UCSD-AML1 (cell line): ENCODE measurements around the gene PDE4D.

Experiments
- DNase-seq: peaks from one replicate; lab custom pipeline; 2025; ENCODE audit not compliant: unreplicated experiment; lab: John Stamatoyannopoulos, UW

Gene PDE4D

GRCh38 chr5:59560553-59560952, 333.0 kb downstream of the PDE4D start:
- DNase-seq = no peak

- no peak for DNase-seq
Observed at GRCh38 chr5:59559847-59560246, 333.7 kb downstream of the PDE4D start.

- no peak for DNase-seq
Observed at GRCh38 chr5:59559323-59559722, 334.2 kb downstream of the PDE4D start.

GRCh38 chr5:59558501-59558900, 335.0 kb downstream of the PDE4D start:
- DNase-seq = no peak

GRCh38 chr5:59557572-59557971, 336.0 kb downstream of the PDE4D start:
- no peak for DNase-seq

- no peak for DNase-seq
Observed at GRCh38 chr5:59555596-59555995, 337.9 kb downstream of the PDE4D start.

- no peak for DNase-seq
Observed at GRCh38 chr5:59554501-59554900, 339.0 kb downstream of the PDE4D start.

- no peak for DNase-seq
Observed at GRCh38 chr5:59553992-59554391, 339.5 kb downstream of the PDE4D start.

- DNase-seq = no peak
Observed at GRCh38 chr5:59548807-59549357, 344.6 kb downstream of the PDE4D start.

- DNase-seq = no peak
Observed at GRCh38 chr5:59547731-59548130, 345.8 kb downstream of the PDE4D start.

GRCh38 chr5:59544573-59544972, 349.0 kb downstream of the PDE4D start:
- no peak for DNase-seq

GRCh38 chr5:59543821-59544442, 349.6 kb downstream of the PDE4D start:
- no peak for DNase-seq

- no peak for DNase-seq
Observed at GRCh38 chr5:59542851-59543820, 350.4 kb downstream of the PDE4D start.

- DNase-seq = no peak
Observed at GRCh38 chr5:59542306-59542705, 351.2 kb downstream of the PDE4D start.

- DNase-seq = no peak
Observed at GRCh38 chr5:59540366-59540765, 353.2 kb downstream of the PDE4D start.

- DNase-seq = no peak
Observed at GRCh38 chr5:59538750-59539121, 354.8 kb downstream of the PDE4D start.

- DNase-seq = no peak
Observed at GRCh38 chr5:59537961-59538749, 355.4 kb downstream of the PDE4D start.

GRCh38 chr5:59536875-59537274, 356.7 kb downstream of the PDE4D start:
- no peak for DNase-seq

- no peak for DNase-seq
Observed at GRCh38 chr5:59535561-59535960, 358.0 kb downstream of the PDE4D start.

GRCh38 chr5:59533730-59534108, 359.8 kb downstream of the PDE4D start:
- no peak for DNase-seq

- DNase-seq = no peak
Observed at GRCh38 chr5:59532979-59533729, 360.4 kb downstream of the PDE4D start.
